H1 (cell line): ENCODE data around the gene NSG2. TPM values are rescaled to one million over a fixed set of nuclear protein-coding genes. Genes with fewer than 3 reads are reported as not detected.

Experiments used
- CTCF ChIA-PET: fragments of 300-600 bp; sonication (Branson Sonifier 250); formaldehyde crosslinking; loops from one replicate; lab custom pipeline; 2021; ENCODE audit not compliant: partially characterized antibody; lab: Charles Lee
- POLR2A ChIA-PET: fragments of 300-600 bp; sonication (Branson Sonifier 250); formaldehyde crosslinking; loops from one replicate; lab custom pipeline; 2021; ENCODE audit warnings: inconsistent platforms; ENCODE audit not compliant: partially characterized antibody; lab: Charles Lee
- DNase-seq, 2 experiments: peaks; one replicate each; pipeline versions ENCODE4 v3.0.0 to v3.0.0-alpha.2; 2010 to 2022; ENCODE audit warnings: low spot score in 2 of 2, low read depth in 1 of 2, mixed read lengths in 1 of 2
- FAIRE-seq: peaks from 2 replicates; lab custom pipeline; 2011; peaks lifted over from hg19 to GRCh38; lab: Jason Lieb, UNC
- H2AFZ ChIP-seq: 2 replicates; pipeline ENCODE4 v1.8.1; 2012; ENCODE audit warnings: low read length, inconsistent platforms
- H2AK5ac ChIP-seq: 2 replicates; pipeline ENCODE4 v1.6.1; 2013; ENCODE audit warnings: low read depth, low read length
- H2BK120ac ChIP-seq: replicated peaks from 2 replicates; pipeline ENCODE3; 2013; ENCODE audit warnings: low read depth, low read length, inconsistent platforms
- H2BK12ac ChIP-seq: 2 replicates; pipeline ENCODE4 v1.6.1; 2013; ENCODE audit warnings: low read depth, low read length
- H2BK15ac ChIP-seq: 2 replicates; pipeline ENCODE4 v1.6.1; 2013; ENCODE audit warnings: low read length
- H2BK20ac ChIP-seq: 2 replicates; pipeline ENCODE4 v1.6.1; 2013; ENCODE audit warnings: low read length
- H2BK5ac ChIP-seq: 2 replicates; pipeline ENCODE4 v1.6.1; 2013; ENCODE audit warnings: low read depth, low read length
- H3K14ac ChIP-seq: 2 replicates; pipeline ENCODE4 v1.6.1; 2013; ENCODE audit warnings: inconsistent platforms; ENCODE audit not compliant: insufficient read length
- H3K18ac ChIP-seq: 2 replicates; pipeline ENCODE4 v1.6.1; 2013; ENCODE audit warnings: low read length; ENCODE audit errors: extremely low read depth
- H3K23ac ChIP-seq: 2 replicates; pipeline ENCODE4 v1.6.1; 2013; ENCODE audit warnings: inconsistent platforms; ENCODE audit not compliant: insufficient read length
- H3K23me2 ChIP-seq: 2 replicates; pipeline ENCODE4 v1.6.1; 2013; ENCODE audit warnings: low read depth, low read length
- H3K27ac ChIP-seq: 2 replicates; pipeline ENCODE4 v1.6.1; 2011; ENCODE audit warnings: low read depth, low read length, inconsistent platforms
- H3K27me3 ChIP-seq, 4 experiments: replicated peaks in 1 of 4; 1 replicate in 1 of 4; 2 replicates in 3 of 4; pipeline versions ENCODE4 v1.6.1 to v1.8.1; 2011 to 2013; ENCODE audit warnings: low read length in 3 of 4, mild to moderate bottlenecking in 3 of 4, inconsistent platforms in 2 of 4, mixed read lengths in 2 of 4, moderate library complexity in 1 of 4; ENCODE audit not compliant: control insufficient read depth in 3 of 4, insufficient read depth in 3 of 4; ENCODE audit errors: extremely low read depth in 1 of 4
- H3K36me3 ChIP-seq, 4 experiments: 2 replicates each; pipeline versions ENCODE4 v1.6.1 to v1.8.1; 2011 to 2013; ENCODE audit warnings: mild to moderate bottlenecking in 4 of 4, low read length in 3 of 4, moderate library complexity in 2 of 4, control low read depth in 1 of 4, inconsistent platforms in 1 of 4; ENCODE audit not compliant: insufficient read depth in 4 of 4, control insufficient read depth in 2 of 4
- H3K4ac ChIP-seq: replicated peaks from 2 replicates; pipeline ENCODE3; 2013; ENCODE audit warnings: low read length, low read depth, mixed read lengths, inconsistent platforms; ENCODE audit not compliant: insufficient read length
- H3K4me1 ChIP-seq, 4 experiments: replicated peaks in 1 of 4; 1 replicate in 1 of 4; 2 replicates in 3 of 4; pipeline versions ENCODE4 v1.6.1 to v1.8.1; 2011 to 2013; ENCODE audit warnings: low read length in 3 of 4, inconsistent platforms in 2 of 4, mixed read lengths in 1 of 4; ENCODE audit not compliant: insufficient read depth in 4 of 4, control insufficient read depth in 3 of 4
- H3K4me2 ChIP-seq, 2 experiments: 2 replicates each; pipeline versions ENCODE4 v1.6.1 to v1.8.1; 2011 to 2013; ENCODE audit warnings: low read depth in 2 of 2, low read length in 2 of 2, control low read depth in 1 of 2, inconsistent platforms in 1 of 2, mild to moderate bottlenecking in 1 of 2; ENCODE audit not compliant: insufficient read depth in 1 of 2
- H3K4me3 ChIP-seq, 4 experiments: fragments of 200-600, 300-600 bp in 1 of 4; sonication (generic), shearing (Covaris generic), sonication (Bioruptor Twin) in 1 of 4; 2 replicates each; pipeline versions ENCODE4 v1.5.1 to v1.8.1; 2011 to 2016; ENCODE audit warnings: low read length in 4 of 4, low read depth in 3 of 4, control low read depth in 2 of 4, inconsistent platforms in 2 of 4, mild to moderate bottlenecking in 2 of 4, mixed read lengths in 1 of 4, moderate library complexity in 1 of 4; ENCODE audit not compliant: insufficient read depth in 2 of 4; ENCODE audit errors: extremely low read depth in 1 of 4
- H3K56ac ChIP-seq: replicated peaks from 2 replicates; pipeline ENCODE3; 2013; ENCODE audit warnings: low read depth, mild to moderate bottlenecking, mixed read lengths, low read length, inconsistent platforms; ENCODE audit not compliant: insufficient read length
- H3K79me1 ChIP-seq: 2 replicates; pipeline ENCODE4 v1.6.1; 2013; ENCODE audit warnings: low read depth, low read length, control low read depth
- H3K79me2 ChIP-seq, 2 experiments: 2 replicates each; pipeline versions ENCODE4 v1.6.1 to v1.8.1; 2012 to 2013; ENCODE audit warnings: low read length in 2 of 2, mild to moderate bottlenecking in 2 of 2, inconsistent platforms in 1 of 2; ENCODE audit not compliant: insufficient read depth in 2 of 2, control insufficient read depth in 1 of 2
- H3K9ac ChIP-seq, 4 experiments: replicated peaks in 1 of 4; 1 replicate in 1 of 4; 2 replicates in 3 of 4; pipeline versions ENCODE4 v1.6.1 to v1.8.1; 2011 to 2013; ENCODE audit warnings: low read depth in 3 of 4, low read length in 3 of 4, control low read depth in 2 of 4, mild to moderate bottlenecking in 2 of 4, moderate library complexity in 2 of 4, inconsistent platforms in 1 of 4; ENCODE audit errors: extremely low read depth in 1 of 4
- H3K9me3 ChIP-seq, 2 experiments: 2 replicates each; pipeline versions ENCODE4 v1.6.1 to v1.8.1; 2012 to 2013; ENCODE audit warnings: mild to moderate bottlenecking in 2 of 2, moderate library complexity in 2 of 2, control low read depth in 1 of 2, inconsistent platforms in 1 of 2, low read depth in 1 of 2, low read length in 1 of 2, mixed read lengths in 1 of 2; ENCODE audit not compliant: insufficient read depth in 2 of 2
- H4K20me1 ChIP-seq, 2 experiments: replicated peaks in 1 of 2; 2 replicates each; pipeline versions ENCODE3 to v1.8.1; 2011 to 2013; ENCODE audit warnings: inconsistent platforms in 2 of 2, low read length in 2 of 2, mild to moderate bottlenecking in 1 of 2; ENCODE audit not compliant: insufficient read depth in 2 of 2, control insufficient read depth in 1 of 2
- H4K5ac ChIP-seq: 2 replicates; pipeline ENCODE4 v1.6.1; 2013; ENCODE audit warnings: low read length, low read depth, mixed read lengths, inconsistent platforms; ENCODE audit not compliant: insufficient read length
- H4K8ac ChIP-seq: 2 replicates; pipeline ENCODE4 v1.8.0; 2013; ENCODE audit warnings: mild to moderate bottlenecking, moderate library complexity, low read length, inconsistent platforms; ENCODE audit not compliant: insufficient read depth; ENCODE audit errors: extremely low read depth
- H4K91ac ChIP-seq: replicated peaks from 2 replicates; pipeline ENCODE3; 2013; ENCODE audit warnings: low read length, mixed read lengths, inconsistent platforms; ENCODE audit not compliant: insufficient read length
- ATF2 ChIP-seq: IDR thresholded peaks from 2 replicates; pipeline ENCODE4 v1.6.1; 2012; ENCODE audit warnings: low read length, inconsistent platforms
- CTBP2 ChIP-seq: IDR thresholded peaks from 2 replicates; pipeline ENCODE4 v1.7.0; 2011; ENCODE audit warnings: borderline replicate concordance, mild to moderate bottlenecking, moderate library complexity, mixed read lengths, low read length; ENCODE audit not compliant: insufficient read depth, insufficient read length
- RNF2 ChIP-seq: fragments of 200-900, 300-1000 bp; sonication (generic); IDR thresholded peaks from 2 replicates; pipeline ENCODE4 v1.7.1; 2016; ENCODE audit warnings: borderline replicate concordance, low read depth, mild to moderate bottlenecking, antibody characterized with exemption, low read length; ENCODE audit not compliant: poor library complexity, severe bottlenecking; ENCODE audit errors: missing control alignments
- TAF7 ChIP-seq: optimal IDR thresholded peaks from 2 replicates; pipeline ENCODE3; 2011; ENCODE audit warnings: low read depth, mild to moderate bottlenecking, inconsistent platforms, low read length, moderate library complexity, borderline replicate concordance
- TCF12 ChIP-seq: IDR thresholded peaks from 2 replicates; pipeline ENCODE4 v1.6.1; 2011; ENCODE audit warnings: low read depth, mild to moderate bottlenecking, low read length
- YY1 ChIP-seq: IDR thresholded peaks from 2 replicates; pipeline ENCODE4 v1.6.1; 2011; ENCODE audit warnings: low read depth, mild to moderate bottlenecking, low read length
- WGBS, 2 experiments: shearing (Covaris generic) in 1 of 2; methylation state at CpG; one replicate each; pipeline versions ENCODE4 v1.1.6 to v1.1.7; 2013 to 2015; ENCODE audit warnings: low lambda C conversion rate in 2 of 2, mixed read lengths in 2 of 2, inconsistent platforms in 1 of 2, low coverage in 1 of 2, missing lambda C conversion rate in 1 of 2; ENCODE audit not compliant: insufficient replicate concordance in 2 of 2, insufficient coverage in 1 of 2, insufficient read length in 1 of 2; ENCODE audit errors: extremely low coverage in 1 of 2, missing lambda C conversion rate in 1 of 2; 5-methylcytosine and 5-hydroxymethylcytosine counted together
- polyA plus RNA-seq, 7 experiments: library from polyadenylated mRNA; depleted of rRNA in 3 of 7; stranded (reverse) in 5 of 7; unstranded in 2 of 7; fragments of >200 nt in 5 of 7; fragments of 200-250 nt in 2 of 7; gene quantifications; 1 replicate in 5 of 7; 2 replicates in 1 of 7; 4 replicates in 1 of 7; pipeline versions ENCODE4 v1.2.1 to v1.2.3, GENCODE V29; 2011 to 2013; ENCODE audit warnings: missing spikeins in 2 of 7, mixed read lengths in 2 of 7
- total RNA-seq: library from RNA; stranded (reverse); fragmentation: NEBNext Ultra II Directional; extraction: Animal tissue kit (Norgen Biotek cat#: 25700); gene quantifications from 2 replicates; pipeline ENCODE4 v1.2.1, GENCODE V29; 2021
- TF ChIP-seq, protein P1 (sequence below): IDR thresholded peaks from 2 replicates; pipeline ENCODE4 v1.6.1; 2012; ENCODE audit warnings: inconsistent platforms

NSG2 gene
- total and polyA plus RNA-seq, 2 of the 8 experiments (the other 6 are each of a cell fraction or from before 2014, with no cell fraction given), result 0.56 to 0.78 TPM

DNA sequence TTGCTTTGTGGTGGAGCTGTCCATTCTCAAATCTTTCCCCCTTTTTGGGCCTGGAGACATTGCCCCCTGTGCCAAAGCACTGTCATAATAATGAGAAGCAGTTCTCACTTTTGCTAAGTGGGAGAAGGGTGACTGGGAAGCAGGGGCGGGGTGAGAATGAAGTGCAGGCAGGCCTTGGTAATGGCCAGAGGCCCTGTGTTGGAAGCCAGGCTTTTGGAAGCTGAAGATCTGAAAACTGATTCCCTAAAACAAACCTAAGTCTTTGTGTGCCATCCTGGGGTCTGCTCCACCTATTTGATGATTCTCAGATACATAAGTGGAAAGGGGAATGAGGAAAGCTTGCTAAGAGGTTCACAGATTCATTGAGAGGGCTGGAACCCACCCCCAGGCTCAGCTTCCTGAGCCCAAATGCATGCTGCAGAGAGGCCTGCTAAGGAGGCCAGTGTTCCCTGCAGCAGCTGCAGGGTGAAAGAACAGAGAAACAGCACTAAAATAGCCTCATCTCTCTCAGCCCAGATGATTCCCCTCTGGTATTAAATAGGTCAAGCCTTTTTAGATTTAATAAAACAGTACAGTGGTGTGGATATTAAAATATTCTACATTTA is 75.0 kb downstream of the NSG2 start:
- Histone ChIP-seq H4K20me1 (no peaks in the 10 kb centered on the region), H3K36me3 (no peaks in the 10 kb centered on the region), H3K23ac (no peak overlapping the region), H3K4ac (no peak overlapping the region), H3K4me1 (no peaks in the 10 kb centered on the region), H2BK120ac (no peak overlapping the region), H3K9ac (no peak overlapping the region), H2BK12ac (no peak overlapping the region), H2AK5ac (no peak overlapping the region), H4K91ac (no peak overlapping the region), H2AFZ (no peak overlapping the region; the same call in 1 of the 2 replicates), H3K4me3 (no peak overlapping the region), H2BK15ac (no peak overlapping the region), H4K5ac (no peak overlapping the region), H3K18ac (no peak overlapping the region), H3K79me1 (no peaks in the 10 kb centered on the region), H3K9me3 (0 out of 4 replicates have a peak, but pooled peaks cover 0 to 5% of the 10 kb centered on the region in 2 experiments), H4K8ac (no peak overlapping the region), H2BK20ac (no peak overlapping the region), H3K14ac (no peak overlapping the region), H3K4me2 (no peak overlapping the region), H3K56ac (no peak overlapping the region), H3K27me3 (no peaks in the 10 kb centered on the region), H3K23me2 (no peaks in the 10 kb centered on the region), H3K27ac (no peak overlapping the region), H3K79me2 (no peaks in the 10 kb centered on the region), H2BK5ac (no peak overlapping the region)
- WGBS, 2 experiments, result 23% methylated on average over 1 of the region's 1 CpG; no CpG with 5 or more reads in 1 of the 2 experiments
- ChIA-PET CTCF (interaction anchor here (0.8 to 2.1 kb wide), 5 partner anchors 20 to 195 kb away, joined by 3 to 5 read pairs (median 4); partner anchors contain the start of gene NSG2), POLR2A (interaction anchor here (0.8 kb wide), 1 partner anchor 39 kb away, joined by 3 read pairs; no protein-coding TSS in a partner anchor)
- DNase-seq, result no peak
- TF ChIP-seq ATF2 (no peak), TCF12 (no peak), RNF2 (no peak), CTBP2 (no peak), TAF7 (no peak), YY1 (no peak)
- TF ChIP-seq, protein P1, sequence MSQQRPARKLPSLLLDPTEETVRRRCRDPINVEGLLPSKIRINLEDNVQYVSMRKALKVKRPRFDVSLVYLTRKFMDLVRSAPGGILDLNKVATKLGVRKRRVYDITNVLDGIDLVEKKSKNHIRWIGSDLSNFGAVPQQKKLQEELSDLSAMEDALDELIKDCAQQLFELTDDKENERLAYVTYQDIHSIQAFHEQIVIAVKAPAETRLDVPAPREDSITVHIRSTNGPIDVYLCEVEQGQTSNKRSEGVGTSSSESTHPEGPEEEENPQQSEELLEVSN, result no peak
- no peak for FAIRE-seq
